HG03060 (cell line): ENCODE results near the gene SLC6A4.

ENCODE experiments used
- ATAC-seq: cut with Tn5 transposase; IDR thresholded peaks from one replicate; pipeline ENCODE4 v1.9.1; 2021; ENCODE audit warnings: low read depth, moderate number of reproducible peaks; ENCODE audit not compliant: unreplicated experiment

The SLC6A4 gene

GRCh38 chr17:30235386-30236296, at the start of gene SLC6A4:
TSS of gene SLC6A4 (minus strand) at chr17:30235697. CDS start at chr17:30221958, 13,739 bp downstream.
- ATAC-seq, result no peak

- ATAC-seq, result no peak
Measured at GRCh38 chr17:30279156-30279555, 43.7 kb upstream of the SLC6A4 start.

GRCh38 chr17:30278032-30278431, 42.5 kb upstream of the SLC6A4 start:
- no peak for ATAC-seq

DNA sequence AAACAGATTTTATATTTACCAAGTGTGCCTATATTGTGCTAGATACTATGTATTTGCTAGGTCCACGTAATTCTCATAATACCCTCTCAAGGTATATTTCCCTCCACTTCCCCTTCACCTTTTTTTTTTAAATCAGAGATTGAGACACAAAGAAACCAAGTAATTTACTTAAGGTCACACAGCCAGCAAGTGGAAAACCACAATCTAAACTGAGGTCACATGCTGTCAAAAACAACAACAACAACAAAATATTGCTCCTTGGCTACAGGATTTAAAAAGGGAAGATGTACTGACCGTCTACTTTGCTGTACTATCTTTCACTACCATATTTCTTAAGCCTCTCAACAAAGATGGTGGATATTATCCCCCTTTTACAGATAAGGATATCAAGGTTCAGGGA, 40.4 kb upstream of the SLC6A4 start:
- no peak for ATAC-seq

GRCh38 chr17:30274887-30275286, 39.4 kb upstream of the SLC6A4 start:
- no peak for ATAC-seq

DNA sequence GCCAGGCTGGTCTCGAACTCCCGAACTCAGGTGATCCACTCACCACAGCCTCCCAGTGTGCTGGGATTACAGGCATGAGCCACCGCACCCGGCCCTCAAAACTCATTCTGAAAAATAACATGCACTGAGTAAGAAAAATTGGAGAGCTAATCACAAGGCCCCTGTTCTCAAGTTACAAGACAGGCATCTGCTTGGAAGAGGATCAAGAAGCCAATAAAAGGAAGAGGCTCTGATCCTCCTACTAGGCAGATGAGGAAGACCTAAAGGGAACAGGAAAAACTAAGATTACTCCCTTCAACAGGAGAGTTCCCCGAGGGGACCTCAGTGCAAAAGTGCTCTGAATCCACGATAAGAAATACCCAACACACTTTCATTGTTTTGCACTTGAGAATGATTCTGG, 37.9 kb upstream of the SLC6A4 start:
- no peak for ATAC-seq

DNA sequence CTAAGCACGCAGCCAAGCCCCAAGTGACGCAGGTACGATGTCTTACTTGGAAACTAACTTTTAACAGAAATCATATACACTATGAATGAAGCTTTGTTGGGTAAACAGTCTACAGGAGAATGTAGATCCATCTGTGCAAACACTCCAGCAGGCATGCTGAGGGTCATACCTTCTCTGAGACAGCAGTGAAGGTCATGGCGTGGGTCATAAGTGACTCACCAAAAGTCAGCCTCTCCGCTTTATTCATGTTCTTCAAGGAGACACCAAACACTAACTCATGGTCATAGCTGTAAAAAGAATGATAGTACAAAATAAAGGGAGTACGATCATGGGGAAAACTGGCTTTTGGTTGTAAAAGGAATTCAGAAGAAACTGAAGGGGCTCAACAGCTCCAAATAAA, 35.6 kb upstream of the SLC6A4 start:
- ATAC-seq, result no peak

GRCh38 chr17:30267625-30268024, 32.1 kb upstream of the SLC6A4 start:
- no peak for ATAC-seq

DNA sequence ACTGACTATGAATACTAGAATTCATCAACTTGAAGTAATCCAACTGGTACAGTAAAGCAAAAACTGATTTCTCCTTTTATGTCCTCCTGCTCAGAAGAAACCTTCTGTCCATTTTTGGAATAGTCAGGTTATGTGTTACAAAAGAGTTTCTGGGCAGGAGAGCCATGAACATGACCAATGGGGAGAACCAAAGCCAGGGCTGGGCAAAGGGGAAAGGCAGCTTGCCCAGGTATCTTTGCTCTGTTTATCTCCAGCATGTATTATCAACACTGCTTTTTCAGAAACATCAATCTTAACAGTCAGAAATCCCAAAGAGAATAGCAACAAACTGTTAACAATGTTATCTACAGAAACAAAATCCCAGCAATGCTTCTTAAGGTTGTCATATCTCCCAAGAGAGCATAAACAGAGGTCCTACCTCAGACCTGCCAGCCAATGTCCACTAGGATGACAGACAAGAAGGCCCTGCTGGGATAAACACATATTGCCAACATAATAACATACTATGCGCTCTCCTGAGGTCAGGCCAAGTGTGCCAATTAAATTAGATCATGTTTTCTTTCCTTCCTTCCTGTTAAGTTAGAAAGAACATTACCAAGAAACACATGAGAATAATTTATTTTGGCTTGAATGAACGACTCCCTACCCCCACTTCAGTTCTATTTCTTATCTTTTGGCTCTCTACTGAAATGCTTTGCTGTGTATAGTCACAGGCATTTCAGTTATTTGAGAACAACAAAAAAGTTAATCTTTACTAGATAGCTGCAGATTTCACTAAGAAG, 28.2 kb upstream of the SLC6A4 start:
- no peak for ATAC-seq

GRCh38 chr17:30256756-30257506, 21.4 kb upstream of the SLC6A4 start:
- no peak for ATAC-seq

DNA sequence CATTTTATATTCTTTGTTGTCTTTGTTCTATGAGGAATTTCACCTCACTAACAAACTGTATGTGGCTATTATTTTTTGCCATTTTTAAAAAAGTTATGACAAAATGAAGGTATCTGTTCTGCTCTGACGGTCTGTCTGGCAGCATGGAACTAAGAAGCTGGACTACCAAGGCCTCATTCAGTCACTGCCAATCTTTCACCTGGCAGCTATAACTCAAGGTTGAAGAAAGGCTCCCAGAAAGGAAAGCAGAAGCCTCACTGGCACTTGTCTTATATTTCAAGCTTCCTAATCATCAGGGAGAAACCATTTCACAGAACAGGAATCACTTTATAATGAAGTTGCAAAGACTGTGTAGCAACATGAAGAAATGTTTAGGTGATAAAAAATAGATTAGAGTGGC, 18.7 kb upstream of the SLC6A4 start:
- no peak for ATAC-seq

DNA sequence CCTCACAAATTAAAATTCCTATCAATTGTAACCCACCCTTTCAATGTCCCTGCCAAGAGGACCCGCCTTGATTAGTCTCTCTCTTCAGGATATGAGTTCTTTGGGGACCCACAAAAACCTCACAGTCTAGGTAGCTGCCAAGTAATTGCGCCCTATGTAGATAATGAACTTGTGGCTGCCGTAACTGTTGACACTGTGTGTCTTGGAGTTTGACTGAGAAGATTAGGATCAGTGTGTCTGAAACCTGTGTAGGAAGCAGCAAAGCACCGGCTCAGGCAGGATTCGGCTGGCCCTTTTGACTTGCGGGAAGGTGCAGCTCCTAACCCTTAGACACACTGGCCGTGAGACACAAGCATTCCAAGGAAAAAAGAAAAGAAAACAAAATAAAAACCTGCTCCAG, 17.8 kb upstream of the SLC6A4 start:
- ATAC-seq, result no peak

- no peak for ATAC-seq
Measured at GRCh38 chr17:30251931-30252330, 16.4 kb upstream of the SLC6A4 start.

GRCh38 chr17:30249460-30249859, 14.0 kb upstream of the SLC6A4 start:
- ATAC-seq, result no peak

DNA sequence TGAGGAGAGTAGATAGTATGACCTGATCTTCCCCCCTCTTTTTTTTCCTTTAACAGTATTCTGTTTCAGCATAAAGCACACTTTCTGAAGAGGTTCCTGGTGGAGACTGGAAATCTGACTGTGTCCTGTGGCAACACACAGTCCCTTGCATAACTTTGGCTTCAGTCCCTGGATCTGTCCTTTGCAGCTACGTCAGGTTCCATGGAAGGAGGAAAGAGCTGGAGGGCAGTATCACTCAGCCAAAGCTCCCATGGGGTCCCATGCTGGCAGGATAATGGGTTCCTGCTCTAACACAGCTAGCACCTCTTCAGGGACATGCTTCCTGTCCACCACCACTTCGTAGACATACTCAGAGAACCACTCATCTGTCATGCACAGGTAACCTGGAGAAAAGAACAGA, 13.3 kb upstream of the SLC6A4 start:
- no peak for ATAC-seq

DNA sequence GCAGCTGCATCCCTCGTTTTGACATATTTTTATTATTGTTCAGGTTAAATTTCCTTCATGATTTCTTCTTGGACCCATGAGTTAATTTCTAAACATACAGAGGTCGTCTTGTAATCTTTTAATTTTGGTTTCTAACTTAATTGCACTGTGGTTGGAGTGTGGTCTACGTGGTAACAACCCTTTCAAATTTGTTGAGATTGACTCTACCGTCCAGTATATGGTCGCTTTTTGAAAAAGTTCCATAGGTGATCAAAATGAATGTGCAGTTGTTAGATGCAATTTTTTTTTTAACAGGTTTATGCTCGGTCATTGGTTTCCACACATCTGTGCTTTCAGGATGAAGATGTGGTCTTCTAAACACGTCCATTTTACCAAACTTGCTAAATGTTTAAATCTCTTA, 11.0 kb upstream of the SLC6A4 start:
- no peak for ATAC-seq

GRCh38 chr17:30244853-30245385, 9.4 kb upstream of the SLC6A4 start:
- ATAC-seq, result no peak

DNA sequence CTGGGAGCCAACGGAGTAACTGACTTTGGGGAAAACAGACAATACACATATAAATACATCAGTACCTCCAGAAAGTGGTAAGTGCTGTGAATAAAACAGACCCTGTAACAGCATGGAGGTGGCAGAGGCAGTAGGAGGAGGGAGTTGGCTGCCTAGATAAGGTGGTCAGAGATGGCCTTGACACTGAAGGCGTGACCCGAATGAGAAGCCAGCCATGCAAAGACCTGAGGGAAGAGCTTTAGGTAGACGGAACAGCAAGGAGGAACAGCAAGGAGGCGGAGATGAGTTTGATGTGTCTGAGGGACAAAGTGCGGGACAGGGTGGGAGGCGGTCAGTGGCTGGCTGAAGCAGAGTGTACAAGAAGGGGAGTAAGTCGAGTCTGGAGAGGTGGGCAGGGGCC, 8.1 kb upstream of the SLC6A4 start:
- ATAC-seq, result no peak

DNA sequence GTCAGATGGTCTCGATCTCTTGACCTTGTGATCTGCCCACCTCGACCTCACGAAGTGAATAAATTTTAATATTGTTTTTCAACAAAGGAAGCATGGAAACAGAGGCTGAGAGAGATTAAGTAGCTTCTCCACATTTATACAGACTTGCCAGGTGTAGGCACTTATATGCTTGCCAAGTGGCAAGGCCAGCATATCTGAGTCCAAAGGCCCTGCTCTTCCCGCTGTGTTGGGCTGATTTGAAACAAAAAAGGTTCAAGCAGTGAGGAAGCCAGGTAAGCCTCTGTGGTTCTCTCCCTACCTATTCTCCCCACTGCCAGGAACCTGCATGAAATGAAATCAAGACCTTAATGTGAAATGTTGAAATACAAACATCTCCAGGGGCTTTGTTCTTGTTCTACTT, 7.5 kb upstream of the SLC6A4 start:
- ATAC-seq, result no peak

DNA sequence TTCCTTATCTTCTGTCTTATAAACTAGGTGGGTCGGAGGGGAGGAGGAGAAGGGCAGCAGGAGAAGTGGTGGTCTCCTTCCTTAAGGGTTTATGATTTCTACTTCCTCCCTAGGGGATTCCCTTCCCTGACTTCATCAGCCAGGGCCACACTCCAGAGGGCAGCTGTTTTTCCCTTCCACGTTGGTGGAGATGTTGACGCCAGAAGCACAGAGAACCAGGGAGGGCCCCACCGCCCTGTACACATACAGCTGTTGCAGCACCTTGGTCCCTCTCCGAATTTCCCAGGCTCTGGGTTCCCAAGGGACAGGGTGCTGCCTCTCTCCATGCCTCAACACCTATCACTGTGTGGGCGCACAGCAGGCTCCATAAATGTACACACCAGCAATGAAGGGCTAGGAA, 5.6 kb upstream of the SLC6A4 start:
- no peak for ATAC-seq

- no peak for ATAC-seq
Measured at GRCh38 chr17:30240177-30240576, 4.7 kb upstream of the SLC6A4 start.
